Heart left ventricle (tissue), 13 donors: Measurements from ENCODE around the gene TTC7B.

Experiments used
- POLR2A ChIP-seq, 2 donors: fragments of 450-650 bp; IDR thresholded peaks; one replicate each; pipeline ENCODE4 v1.6.1; 2017; ENCODE audit warnings: antibody characterized with exemption in 2 of 2, mild to moderate bottlenecking in 2 of 2, moderate library complexity in 2 of 2
- TF ChIP-seq, protein P1 (sequence below), 12 donors: fragments of 200-600 bp; sonication (generic) in 4 of 12; IDR thresholded peaks; one replicate each; pipeline versions ENCODE4 v1.5.0 to v1.8.0; 2018 to 2022; ENCODE audit warnings: antibody characterized with exemption in 12 of 12, mild to moderate bottlenecking in 5 of 12
- donor health status: ischemic (EF 13 %, LVEDD 7.1; RV severe dilation, severe dysfunction).
- donor health status: DM: no; HTN: yes; CAD: no.
- donor health status: DM: no; HTN: no; CAD: no.
- donor health status: ischemic (EF 25% LVEDD 6.9; RV normal size, moderate dysfunction).
- donor health status: ischemic (EF 25% LVEDD 5.7; RV mildly dilated, moderate dysfunction).
- donor health status: ischemic (EF 35%, LVEDD 5.7; RV mildly dilated, moderate dysfunction).
- donor health status: nonischemic (EF 11% LVEDD 7.7; RV severe dilation, severe dysfunction).
- donor health status: DM: yes; HTN: yes; CAD: no.
- donor health status: PGD.
- donor health status: ischemic (EF 29% LVEDD 5.4; RV normal size, mild dysfunction).
- donor health status: nonischemic (EF 23%, LVEDD 6.1; RV moderate dilation, normal function).

DNA sequence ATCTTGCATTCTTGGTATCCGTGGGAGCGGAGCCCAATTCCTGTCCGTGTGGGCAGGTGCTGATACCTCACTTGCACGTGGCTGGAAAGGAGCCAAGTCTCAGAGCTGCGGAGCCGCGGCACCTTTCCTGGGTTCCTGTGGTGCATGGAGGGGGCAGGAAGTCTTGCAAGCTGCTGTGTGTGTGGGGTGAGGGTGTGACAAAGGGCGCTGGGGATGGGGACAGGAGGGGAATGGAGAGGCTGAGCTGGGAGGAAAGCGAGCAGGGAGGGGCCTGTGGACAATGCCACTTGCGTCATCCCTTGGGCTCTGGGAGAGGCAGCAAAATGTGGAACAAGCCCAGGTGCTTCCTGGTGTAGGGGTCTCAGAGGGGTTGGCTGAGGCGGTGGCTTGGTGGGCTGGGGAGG is 332.7 kb downstream of the TTC7B start:
- TF ChIP-seq, protein P1, sequence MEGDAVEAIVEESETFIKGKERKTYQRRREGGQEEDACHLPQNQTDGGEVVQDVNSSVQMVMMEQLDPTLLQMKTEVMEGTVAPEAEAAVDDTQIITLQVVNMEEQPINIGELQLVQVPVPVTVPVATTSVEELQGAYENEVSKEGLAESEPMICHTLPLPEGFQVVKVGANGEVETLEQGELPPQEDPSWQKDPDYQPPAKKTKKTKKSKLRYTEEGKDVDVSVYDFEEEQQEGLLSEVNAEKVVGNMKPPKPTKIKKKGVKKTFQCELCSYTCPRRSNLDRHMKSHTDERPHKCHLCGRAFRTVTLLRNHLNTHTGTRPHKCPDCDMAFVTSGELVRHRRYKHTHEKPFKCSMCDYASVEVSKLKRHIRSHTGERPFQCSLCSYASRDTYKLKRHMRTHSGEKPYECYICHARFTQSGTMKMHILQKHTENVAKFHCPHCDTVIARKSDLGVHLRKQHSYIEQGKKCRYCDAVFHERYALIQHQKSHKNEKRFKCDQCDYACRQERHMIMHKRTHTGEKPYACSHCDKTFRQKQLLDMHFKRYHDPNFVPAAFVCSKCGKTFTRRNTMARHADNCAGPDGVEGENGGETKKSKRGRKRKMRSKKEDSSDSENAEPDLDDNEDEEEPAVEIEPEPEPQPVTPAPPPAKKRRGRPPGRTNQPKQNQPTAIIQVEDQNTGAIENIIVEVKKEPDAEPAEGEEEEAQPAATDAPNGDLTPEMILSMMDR (IDR thresholded peaks at IDR 0.05), result no peak
- no peak for TF ChIP-seq POLR2A (IDR thresholded peaks at IDR 0.05)
